ENCODE results near the gene EVI2B.

The EVI2B gene

GRCh38 chr17:31274252-31274651 lies 39.6 kb downstream of the EVI2B start:
- Histone ChIP-seq H4K20me1 (ENCODE audit: low read depth, low read length) (no peaks in the 10 kb centered on the region), H3K79me2 (ENCODE audit: insufficient read depth, low read length) (no peaks in the 10 kb centered on the region), H3K9ac (ENCODE audit: low read length) (no peak overlapping the region), H3F3A (ENCODE audit: insufficient read depth) (0 out of 2 replicates have a peak, but pooled peaks cover 5% of the 10 kb centered on the region), H3K9me3 (ENCODE audit: insufficient read depth, low read length) (no peaks in the 10 kb centered on the region), H3K36me3 (ENCODE audit: low read length) (0 out of 2 replicates have a peak, but pooled peaks cover 3% of the 10 kb centered on the region), H3K27me3 (ENCODE audit: low read length) (no peaks in the 10 kb centered on the region), H3K4me2 (ENCODE audit: low read depth, low read length, poor library complexity, severe bottlenecking) (no peak overlapping the region), H3K9me2 (replicated peaks; ENCODE audit: insufficient read depth, low read length) (no peaks in the 10 kb centered on the region), H2AFZ (ENCODE audit: low read depth, low read length, severe bottlenecking) (no peak overlapping the region), H3K27ac (ENCODE audit: low read depth, low read length) (no peak overlapping the region), H3K4me3 (ENCODE audit: insufficient read depth, low read length, poor library complexity, severe bottlenecking) (no peak overlapping the region)
- TF ChIP-seq EZH2phosphoT487 (conservative IDR thresholded peaks at IDR 0.05; ENCODE audit: low read length) (no peak), CTCF (IDR thresholded peaks at IDR 0.05; ENCODE audit: insufficient read depth, low read length, poor library complexity, severe bottlenecking) (no peak)

GRCh38 chr17:31273516-31273915 lies 40.3 kb downstream of the EVI2B start:
- Histone ChIP-seq H3K27me3 (ENCODE audit: low read length) (no peaks in the 10 kb centered on the region), H4K20me1 (ENCODE audit: low read depth, low read length) (no peaks in the 10 kb centered on the region), H3K9ac (ENCODE audit: low read length) (no peak overlapping the region), H3K79me2 (ENCODE audit: insufficient read depth, low read length) (no peaks in the 10 kb centered on the region), H3K4me2 (ENCODE audit: low read depth, low read length, poor library complexity, severe bottlenecking) (no peak overlapping the region), H3K9me2 (replicated peaks; ENCODE audit: insufficient read depth, low read length) (no peaks in the 10 kb centered on the region), H2AFZ (ENCODE audit: low read depth, low read length, severe bottlenecking) (no peak overlapping the region), H3K9me3 (ENCODE audit: insufficient read depth, low read length) (no peaks in the 10 kb centered on the region), H3K27ac (ENCODE audit: low read depth, low read length) (no peak overlapping the region), H3F3A (ENCODE audit: insufficient read depth) (0 out of 2 replicates have a peak, but pooled peaks cover 5% of the 10 kb centered on the region), H3K36me3 (ENCODE audit: low read length) (0 out of 2 replicates have a peak, but pooled peaks cover 3% of the 10 kb centered on the region), H3K4me3 (ENCODE audit: insufficient read depth, low read length, poor library complexity, severe bottlenecking) (no peak overlapping the region)
- TF ChIP-seq CTCF (IDR thresholded peaks at IDR 0.05; ENCODE audit: insufficient read depth, low read length, poor library complexity, severe bottlenecking), result no peak
- no peak for TF ChIP-seq EZH2phosphoT487 (conservative IDR thresholded peaks at IDR 0.05; ENCODE audit: low read length)

- Histone ChIP-seq H3K9me2 (replicated peaks; ENCODE audit: insufficient read depth, low read length) (no peaks in the 10 kb centered on the region), H3K9me3 (ENCODE audit: insufficient read depth, low read length) (no peaks in the 10 kb centered on the region), H3K27me3 (ENCODE audit: low read length) (no peaks in the 10 kb centered on the region), H3K27ac (ENCODE audit: low read depth, low read length) (no peak overlapping the region), H3K4me2 (ENCODE audit: low read depth, low read length, poor library complexity, severe bottlenecking) (no peak overlapping the region), H4K20me1 (ENCODE audit: low read depth, low read length) (no peaks in the 10 kb centered on the region), H2AFZ (ENCODE audit: low read depth, low read length, severe bottlenecking) (no peak overlapping the region), H3K79me2 (ENCODE audit: insufficient read depth, low read length) (no peaks in the 10 kb centered on the region), H3F3A (ENCODE audit: insufficient read depth) (0 out of 2 replicates have a peak, but pooled peaks cover 5% of the 10 kb centered on the region), H3K9ac (ENCODE audit: low read length) (no peak overlapping the region), H3K36me3 (ENCODE audit: low read length) (0 out of 2 replicates have a peak, but pooled peaks cover 3% of the 10 kb centered on the region), H3K4me3 (ENCODE audit: insufficient read depth, low read length, poor library complexity, severe bottlenecking) (no peak overlapping the region)
- no peak for TF ChIP-seq CTCF (IDR thresholded peaks at IDR 0.05; ENCODE audit: insufficient read depth, low read length, poor library complexity, severe bottlenecking)
- no peak for TF ChIP-seq EZH2phosphoT487 (conservative IDR thresholded peaks at IDR 0.05; ENCODE audit: low read length)
Observed at GRCh38 chr17:31272803-31273202, 41.1 kb downstream of the EVI2B start.

Data from SU-DHL-6 (cell line).